Measurements from ENCODE around the gene NANOS3.

Gene NANOS3

GRCh38 chr19:13882836-13883235 lies 5.9 kb downstream of the NANOS3 start:
- in situ Hi-C loops (cut with HindIII; ENCODE audit: low sequenced_read_pairs), result loop anchor here (25.0 kb wide), 1 partner anchor 204 kb away; the partner anchor contains the start of genes C19orf67 and SAMD1

GRCh38 chr19:13883516-13884064 lies 6.7 kb downstream of the NANOS3 start:
- in situ Hi-C loops (cut with HindIII; ENCODE audit: low sequenced_read_pairs), result loop anchor here (25.0 kb wide), 1 partner anchor 204 kb away; the partner anchor contains the start of genes C19orf67 and SAMD1

GRCh38 chr19:13884726-13885591 lies 8.0 kb downstream of the NANOS3 start:
- in situ Hi-C loops (cut with HindIII; ENCODE audit: low sequenced_read_pairs), result loop anchor here (25.0 kb wide), 1 partner anchor 202 kb away; the partner anchor contains the start of genes C19orf67 and SAMD1

GRCh38 chr19:13885826-13886365 lies 9.0 kb downstream of the NANOS3 start:
- in situ Hi-C loops (cut with HindIII; ENCODE audit: low sequenced_read_pairs), result loop anchor here (25.0 kb wide), 1 partner anchor 201 kb away; the partner anchor contains the start of genes C19orf67 and SAMD1

GRCh38 chr19:13887018-13887436 lies 10.1 kb downstream of the NANOS3 start:
- in situ Hi-C loops (cut with HindIII; ENCODE audit: low sequenced_read_pairs), result loop anchor here (25.0 kb wide), 1 partner anchor 200 kb away; the partner anchor contains the start of genes C19orf67 and SAMD1

GRCh38 chr19:13887517-13887916 lies 10.6 kb downstream of the NANOS3 start:
- in situ Hi-C loops (cut with HindIII; ENCODE audit: low sequenced_read_pairs), result loop anchor here (25.0 kb wide), 1 partner anchor 200 kb away; the partner anchor contains the start of genes C19orf67 and SAMD1

- in situ Hi-C loops (cut with HindIII; ENCODE audit: low sequenced_read_pairs), result loop anchor here (25.0 kb wide), 1 partner anchor 199 kb away; the partner anchor contains the start of genes C19orf67 and SAMD1
Measured at GRCh38 chr19:13888281-13888680, 11.3 kb downstream of the NANOS3 start.

- in situ Hi-C loops (cut with HindIII; ENCODE audit: low sequenced_read_pairs), result loop anchor here (25.0 kb wide), 1 partner anchor 197 kb away; the partner anchor contains the start of genes C19orf67 and SAMD1
Measured at GRCh38 chr19:13890136-13890535, 13.2 kb downstream of the NANOS3 start.

GRCh38 chr19:13892870-13893269 lies 15.9 kb downstream of the NANOS3 start:
- in situ Hi-C loops (cut with HindIII; ENCODE audit: low sequenced_read_pairs), result loop anchor here (25.0 kb wide), 1 partner anchor 194 kb away; the partner anchor contains the start of genes C19orf67 and SAMD1

GRCh38 chr19:13894552-13894951 lies 17.6 kb downstream of the NANOS3 start:
- in situ Hi-C loops (cut with HindIII; ENCODE audit: low sequenced_read_pairs), result loop anchor here (25.0 kb wide), 1 partner anchor 193 kb away; the partner anchor contains the start of genes C19orf67 and SAMD1

- in situ Hi-C loops (cut with HindIII; ENCODE audit: low sequenced_read_pairs), result loop anchor here (25.0 kb wide), 1 partner anchor 191 kb away; the partner anchor contains the start of genes C19orf67 and SAMD1
Measured at GRCh38 chr19:13896227-13896626, 19.3 kb downstream of the NANOS3 start.

GRCh38 chr19:13899393-13899792 lies 22.5 kb downstream of the NANOS3 start:
- in situ Hi-C loops (cut with HindIII; ENCODE audit: low sequenced_read_pairs), result loop anchor here (25.0 kb wide), 1 partner anchor 188 kb away; the partner anchor contains the start of genes C19orf67 and SAMD1

- in situ Hi-C loops (cut with HindIII; ENCODE audit: low sequenced_read_pairs), result loop anchor here (25.0 kb wide), 1 partner anchor 187 kb away; the partner anchor contains the start of genes C19orf67 and SAMD1
Measured at GRCh38 chr19:13899912-13900584, 23.1 kb downstream of the NANOS3 start.

- in situ Hi-C loops (cut with HindIII; ENCODE audit: low sequenced_read_pairs), result no loop called here
Measured at GRCh38 chr19:13902993-13903555, 26.1 kb downstream of the NANOS3 start.

- in situ Hi-C loops (cut with HindIII; ENCODE audit: low sequenced_read_pairs), result no loop called here
Measured at GRCh38 chr19:13905634-13906520, 28.9 kb downstream of the NANOS3 start, which contains the start of the genes BRME1 and CC2D1A. TSS of gene BRME1 (minus strand) at chr19:13906117. CDS start at chr19:13904892, 1,225 bp downstream. TSS of gene CC2D1A (plus strand) at chr19:13906201. CDS start at chr19:13906442, 241 bp downstream.

GRCh38 chr19:13906521-13906904 lies 29.6 kb downstream of the NANOS3 start:
- in situ Hi-C loops (cut with HindIII; ENCODE audit: low sequenced_read_pairs), result no loop called here

GRCh38 chr19:13906910-13907309 lies 30.0 kb downstream of the NANOS3 start:
- in situ Hi-C loops (cut with HindIII; ENCODE audit: low sequenced_read_pairs), result no loop called here

GRCh38 chr19:13908674-13909073 lies 31.7 kb downstream of the NANOS3 start:
- in situ Hi-C loops (cut with HindIII; ENCODE audit: low sequenced_read_pairs), result no loop called here

GRCh38 chr19:13909430-13909829 lies 32.5 kb downstream of the NANOS3 start:
- in situ Hi-C loops (cut with HindIII; ENCODE audit: low sequenced_read_pairs), result no loop called here

Measured in DLD1 (cell line).